ENCODE measurements around the gene TBX3. TPM values are rescaled to one million over a fixed set of nuclear protein-coding genes. Genes with fewer than 3 reads are reported as not detected.

The TBX3 gene
- total RNA-seq, 3 donors from 2014 or later, result 8.1 to 13.9 (median 10.8) TPM

DNA sequence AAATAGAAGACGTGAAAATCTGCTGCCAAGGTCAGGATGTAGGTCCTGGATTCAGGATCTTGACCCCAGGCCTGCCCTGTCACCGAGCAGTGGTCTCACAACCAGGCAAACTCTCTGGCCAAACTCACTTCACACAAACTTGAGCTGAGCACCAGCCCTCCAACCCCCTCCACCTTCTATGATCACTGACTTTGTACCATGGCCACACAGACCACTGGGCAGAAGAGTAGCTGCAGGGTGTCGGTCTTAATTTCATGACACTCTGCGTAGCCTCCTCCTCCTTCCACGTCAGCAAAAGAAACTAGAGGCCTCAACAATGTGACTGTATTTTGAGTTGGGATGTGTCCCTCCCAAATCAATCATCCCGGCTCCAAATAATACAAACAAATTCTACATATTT is 7.2 kb upstream of the TBX3 start:
- H3K36me3 ChIP-seq (ENCODE audit: low read depth), result no peaks in the 10 kb centered on the region
- no peaks in the 10 kb centered on the region for H3K9me3 ChIP-seq
- no peak for DNase-seq
- intact Hi-C loops (cut with DNase I, micrococcal nuclease), result no loop called here
- ATAC-seq, result no peak
- TF ChIP-seq, protein P1, sequence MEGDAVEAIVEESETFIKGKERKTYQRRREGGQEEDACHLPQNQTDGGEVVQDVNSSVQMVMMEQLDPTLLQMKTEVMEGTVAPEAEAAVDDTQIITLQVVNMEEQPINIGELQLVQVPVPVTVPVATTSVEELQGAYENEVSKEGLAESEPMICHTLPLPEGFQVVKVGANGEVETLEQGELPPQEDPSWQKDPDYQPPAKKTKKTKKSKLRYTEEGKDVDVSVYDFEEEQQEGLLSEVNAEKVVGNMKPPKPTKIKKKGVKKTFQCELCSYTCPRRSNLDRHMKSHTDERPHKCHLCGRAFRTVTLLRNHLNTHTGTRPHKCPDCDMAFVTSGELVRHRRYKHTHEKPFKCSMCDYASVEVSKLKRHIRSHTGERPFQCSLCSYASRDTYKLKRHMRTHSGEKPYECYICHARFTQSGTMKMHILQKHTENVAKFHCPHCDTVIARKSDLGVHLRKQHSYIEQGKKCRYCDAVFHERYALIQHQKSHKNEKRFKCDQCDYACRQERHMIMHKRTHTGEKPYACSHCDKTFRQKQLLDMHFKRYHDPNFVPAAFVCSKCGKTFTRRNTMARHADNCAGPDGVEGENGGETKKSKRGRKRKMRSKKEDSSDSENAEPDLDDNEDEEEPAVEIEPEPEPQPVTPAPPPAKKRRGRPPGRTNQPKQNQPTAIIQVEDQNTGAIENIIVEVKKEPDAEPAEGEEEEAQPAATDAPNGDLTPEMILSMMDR (IDR thresholded peaks at IDR 0.05), result no peak
- no peaks in the 10 kb centered on the region for H3K4me1 ChIP-seq (ENCODE audit: low read depth)
- H3K4me3 ChIP-seq, result no peak overlapping the region

DNA sequence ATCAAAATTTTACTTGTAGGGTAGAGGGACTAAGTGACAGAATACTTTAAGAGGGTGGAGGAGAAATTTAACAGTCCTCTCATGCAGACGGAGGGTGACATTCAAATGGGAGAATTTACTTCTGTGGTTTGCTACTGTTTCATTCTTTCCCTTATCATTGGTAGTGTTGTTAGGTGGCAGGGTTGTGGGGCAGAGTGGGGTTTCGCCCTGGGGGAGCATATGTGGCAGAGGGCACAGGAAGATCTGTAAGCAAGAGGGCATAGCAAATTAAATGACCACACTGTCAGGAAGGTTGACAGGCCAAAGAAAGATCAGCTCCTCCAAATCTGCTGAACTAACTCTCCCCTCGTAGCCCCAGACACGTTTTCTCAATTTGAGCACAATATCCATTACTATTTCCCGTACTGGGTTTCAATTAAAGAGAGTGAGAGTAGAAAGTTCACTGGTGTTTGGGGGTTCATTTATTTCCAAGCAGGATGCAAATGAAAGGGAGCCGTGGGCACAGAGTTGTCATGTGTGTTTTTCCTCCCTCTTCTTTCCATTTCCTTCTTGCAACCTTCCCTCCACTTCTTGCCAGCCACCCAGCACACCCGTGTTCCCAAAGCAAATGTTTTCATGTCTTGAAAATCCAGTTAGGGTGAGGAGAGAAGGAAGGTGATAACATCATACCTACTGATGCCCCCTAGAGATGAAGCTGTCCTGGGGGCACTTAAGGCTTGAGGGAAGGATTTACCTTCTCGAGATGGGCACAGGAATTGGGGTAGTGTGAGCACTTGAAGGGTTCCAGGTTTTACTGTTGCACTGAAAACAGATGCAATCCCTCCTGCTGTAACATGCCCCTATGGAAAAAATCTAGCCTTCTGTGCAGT is 6.5 kb upstream of the TBX3 start:
- no peak for DNase-seq
- Histone ChIP-seq H3K9me3 (no peaks in the 10 kb centered on the region), H3K4me1 (ENCODE audit: low read depth) (no peaks in the 10 kb centered on the region), H3K36me3 (ENCODE audit: low read depth) (no peaks in the 10 kb centered on the region), H3K4me3 (no peak overlapping the region)
- no peak for ATAC-seq
- TF ChIP-seq, protein P1 (IDR thresholded peaks at IDR 0.05), result no peak
- intact Hi-C loops (cut with DNase I, micrococcal nuclease), result no loop called here

GRCh38 chr12:114689075-114689994 is 5.4 kb upstream of the TBX3 start:
- TF ChIP-seq, protein P1 (IDR thresholded peaks at IDR 0.05), result no peak
- intact Hi-C loops (cut with DNase I, micrococcal nuclease), result no loop called here
- Histone ChIP-seq H3K4me3 (no peak overlapping the region), H3K9me3 (no peaks in the 10 kb centered on the region), H3K36me3 (ENCODE audit: low read depth) (no peaks in the 10 kb centered on the region), H3K4me1 (ENCODE audit: low read depth) (peaks cover 5% of the 10 kb centered on the region)
- no peak for ATAC-seq
- DNase-seq, result no peak

- peaks cover 7% of the 10 kb centered on the region for H3K4me1 ChIP-seq (ENCODE audit: low read depth)
- no peak overlapping the region for H3K4me3 ChIP-seq
- intact Hi-C loops (cut with DNase I, micrococcal nuclease), result no loop called here
- H3K9me3 ChIP-seq, result no peaks in the 10 kb centered on the region
- no peaks in the 10 kb centered on the region for H3K36me3 ChIP-seq (ENCODE audit: low read depth)
- ATAC-seq (no peak), DNase-seq (no peak)
- TF ChIP-seq, protein P1 (IDR thresholded peaks at IDR 0.05), result no peak
Measured at GRCh38 chr12:114688256-114688845, 4.4 kb upstream of the TBX3 start.

DNA sequence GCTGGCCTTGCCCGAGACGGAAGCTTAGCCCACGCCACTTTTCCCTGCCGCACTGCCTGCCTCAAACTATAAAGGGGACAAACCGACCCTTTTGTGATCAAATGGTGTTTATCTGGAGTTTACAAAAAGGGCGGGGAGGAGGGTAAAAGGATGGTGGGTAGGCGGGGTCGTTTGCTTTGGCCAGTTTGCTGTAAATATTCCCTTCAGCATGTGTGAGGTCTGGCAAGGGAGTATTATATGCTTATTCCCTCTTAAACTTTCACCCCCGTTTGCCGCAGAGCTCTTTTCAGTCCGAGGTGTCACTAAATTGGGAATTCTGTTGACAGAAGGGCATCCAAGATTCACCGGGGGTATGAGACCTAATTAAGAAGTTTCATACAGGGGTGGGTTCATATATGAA is 3.8 kb upstream of the TBX3 start:
- Histone ChIP-seq H3K4me3 (no peak overlapping the region), H3K36me3 (ENCODE audit: low read depth) (no peaks in the 10 kb centered on the region), H3K9me3 (no peaks in the 10 kb centered on the region), H3K4me1 (ENCODE audit: low read depth) (peaks cover 7% of the 10 kb centered on the region)
- no peak for DNase-seq
- TF ChIP-seq, protein P1 (IDR thresholded peaks at IDR 0.05), result no peak
- intact Hi-C loops (cut with DNase I, micrococcal nuclease), result no loop called here
- ATAC-seq, result no peak

Data from mucosa of descending colon (tissue), 3 donors.